Endothelial cell of umbilical vein (primary cell): ENCODE measurements around the gene ITIH2.
"Not testable (repeated sequence)": the region's sequence is repeated elsewhere in the genome, so short reads cannot be mapped to it uniquely, and the experiment has no call there.

Source experiments
- CTCF ChIP-seq, 2 donors: IDR thresholded peaks; 1 replicate in 1 of 2; 2 replicates in 1 of 2; pipeline ENCODE4 v1.5.1; 2011; ENCODE audit warnings: low read length in 2 of 2, mild to moderate bottlenecking in 2 of 2, moderate library complexity in 2 of 2, control low read depth in 1 of 2, inconsistent platforms in 1 of 2, low read depth in 1 of 2; ENCODE audit not compliant: insufficient read depth in 1 of 2; ENCODE audit errors: extremely low read depth in 1 of 2
- EZH2 ChIP-seq: IDR thresholded peaks from 2 replicates; pipeline ENCODE4 v1.6.1; 2012; ENCODE audit warnings: borderline replicate concordance, low read depth, mild to moderate bottlenecking, moderate library complexity, low read length, inconsistent platforms; ENCODE audit not compliant: severe bottlenecking
- FOS ChIP-seq: IDR thresholded peaks from 2 replicates; pipeline ENCODE4 v1.6.1; 2011; ENCODE audit warnings: mild to moderate bottlenecking, low read length, moderate library complexity, borderline replicate concordance; ENCODE audit not compliant: insufficient read depth
- GATA2 ChIP-seq: IDR thresholded peaks from 2 replicates; pipeline ENCODE4 v1.7.0; 2011; ENCODE audit warnings: low read depth, mild to moderate bottlenecking, moderate library complexity, mixed read lengths, low read length; ENCODE audit not compliant: insufficient read length, insufficient read depth
- JUN ChIP-seq: IDR thresholded peaks from 2 replicates; pipeline ENCODE4 v1.6.1; 2011; ENCODE audit warnings: borderline replicate concordance, low read depth; ENCODE audit not compliant: insufficient read length, insufficient read depth
- MAX ChIP-seq: IDR thresholded peaks from 2 replicates; pipeline ENCODE4 v1.6.1; 2011; ENCODE audit not compliant: insufficient read depth, insufficient read length
- MYC ChIP-seq: IDR thresholded peaks from one replicate; pipeline ENCODE4 v1.6.1; 2011; ENCODE audit warnings: mild to moderate bottlenecking, low read depth, low read length
- POLR2A ChIP-seq: IDR thresholded peaks from 2 replicates; pipeline ENCODE4 v1.6.1; 2012; ENCODE audit warnings: low read depth, mild to moderate bottlenecking, control low read depth, low read length
- POLR2AphosphoS5 ChIP-seq: IDR thresholded peaks from 2 replicates; pipeline ENCODE4 v1.6.1; 2012; ENCODE audit warnings: low read depth, mild to moderate bottlenecking, control low read depth, low read length, moderate library complexity; ENCODE audit not compliant: insufficient read depth

- not testable (repeated sequence) for TF ChIP-seq CTCF (IDR thresholded peaks at IDR 0.05; ENCODE audit: extremely low read depth in 1 of 2, insufficient read depth in 1 of 2, low read depth in 1 of 2, low read length in 2 of 2); POLR2A; EZH2; GATA2; POLR2AphosphoS5; MAX; JUN; FOS; MYC
These were observed 46.0 kb upstream of the ITIH2 start for GRCh38 chr10:7657079-7657478.
